Chondrocyte (in vitro differentiated cells): ENCODE data around the gene ASTN2. TPM values are rescaled to one million over a fixed set of nuclear protein-coding genes. Genes with fewer than 3 reads are reported as not detected.

Experiments
- DNase-seq: peaks from one replicate; pipeline ENCODE4 v3.0.0; 2021; ENCODE audit warnings: mixed read lengths, low spot score
- H3K27ac Mint-ChIP-seq: one replicate; pipeline ENCODE4 v1.8.0; 2021; ENCODE audit warnings: mild to moderate bottlenecking, moderate library complexity, mixed read lengths; ENCODE audit not compliant: unreplicated experiment
- H3K27me3 Mint-ChIP-seq: 2 replicates; pipeline ENCODE4 v1.8.0; 2021; ENCODE audit warnings: low read depth, mixed read lengths
- H3K36me3 Mint-ChIP-seq: 2 replicates; pipeline ENCODE4 v1.8.0; 2021; ENCODE audit warnings: low read depth, mixed read lengths
- H3K4me1 Mint-ChIP-seq: 2 replicates; pipeline ENCODE4 v1.8.0; 2021; ENCODE audit warnings: low read depth, mild to moderate bottlenecking, mixed read lengths
- H3K4me3 Mint-ChIP-seq: one replicate; pipeline ENCODE4 v1.8.0; 2021; ENCODE audit warnings: mild to moderate bottlenecking, moderate library complexity, mixed read lengths; ENCODE audit not compliant: unreplicated experiment
- H3K9me3 Mint-ChIP-seq: 2 replicates; pipeline ENCODE4 v1.8.0; 2021; ENCODE audit warnings: low read depth, mixed read lengths
- CTCF ChIP-seq: fragments of 200-600 bp; sonication (generic); IDR thresholded peaks from 2 replicates; pipeline ENCODE4 v1.5.0; 2021; ENCODE audit warnings: antibody characterized with exemption, mild to moderate bottlenecking, moderate library complexity
- total RNA-seq: library from RNA; stranded (reverse); gene quantifications from 3 replicates; pipeline ENCODE4 v1.2.1, GENCODE V29; 2021

Gene ASTN2
- total RNA-seq, 1 donor from 2014 or later, result 3.6 TPM

- no peak for DNase-seq
- Mint-ChIP-seq H3K36me3 (no peaks in the 10 kb centered on the region), H3K4me3 (no peak overlapping the region), H3K27ac (no peak overlapping the region), H3K27me3 (peaks cover 14% of the 10 kb centered on the region), H3K9me3 (peaks cover 2% of the 10 kb centered on the region), H3K4me1 (peaks cover 21% of the 10 kb centered on the region)
- no peak for TF ChIP-seq CTCF
These were observed 598.4 kb downstream of the ASTN2 start for GRCh38 chr9:116816484-116816883.

GRCh38 chr9:116815835-116816234 is 599.0 kb downstream of the ASTN2 start:
- no peaks in the 10 kb centered on the region for H3K36me3 Mint-ChIP-seq
- H3K27ac Mint-ChIP-seq, result no peak overlapping the region
- H3K4me1 Mint-ChIP-seq, result peaks cover 21% of the 10 kb centered on the region
- TF ChIP-seq CTCF, result no peak
- peaks cover 14% of the 10 kb centered on the region for H3K27me3 Mint-ChIP-seq
- H3K4me3 Mint-ChIP-seq, result no peak overlapping the region
- peaks cover 2% of the 10 kb centered on the region for H3K9me3 Mint-ChIP-seq
- no peak for DNase-seq

- Mint-ChIP-seq H3K27ac (peak overlapping the region; percentile 62), H3K9me3 (peaks cover 2% of the 10 kb centered on the region), H3K27me3 (peaks cover 23% of the 10 kb centered on the region), H3K36me3 (no peaks in the 10 kb centered on the region), H3K4me1 (peaks cover 21% of the 10 kb centered on the region), H3K4me3 (no peak overlapping the region)
- TF ChIP-seq CTCF, result no peak
- DNase-seq, result no peak
These were observed 601.9 kb downstream of the ASTN2 start for GRCh38 chr9:116813031-116813300.

GRCh38 chr9:116812231-116813030 is 602.4 kb downstream of the ASTN2 start:
- H3K27ac Mint-ChIP-seq, result peak overlapping the region; percentile 62

GRCh38 chr9:116809656-116810055 is 605.2 kb downstream of the ASTN2 start:
- Mint-ChIP-seq H3K4me1 (peaks cover 16% of the 10 kb centered on the region), H3K9me3 (no peaks in the 10 kb centered on the region), H3K4me3 (no peak overlapping the region), H3K36me3 (no peaks in the 10 kb centered on the region), H3K27ac (no peak overlapping the region), H3K27me3 (peaks cover 21% of the 10 kb centered on the region)
- DNase-seq, result no peak
- TF ChIP-seq CTCF, result no peak

More at GRCh38 chr9:116812231-116813030, 602.4 kb downstream of the ASTN2 start:
- Mint-ChIP-seq H3K4me3 (no peak overlapping the region), H3K36me3 (no peaks in the 10 kb centered on the region), H3K4me1 (peaks cover 21% of the 10 kb centered on the region), H3K9me3 (peaks cover 2% of the 10 kb centered on the region), H3K27me3 (peaks cover 25% of the 10 kb centered on the region)
- no peak for TF ChIP-seq CTCF
- DNase-seq, result no peak
